Activated CD4-positive, CD25-positive, alpha-beta regulatory T cell treated with anti-CD3 and anti-CD28 coated beads, Interleukin-2, amount 50 U/mL, for 16 hours (primary cell): ENCODE results near the gene EME1.
"Not testable (repeated sequence)": the region's sequence is repeated elsewhere in the genome, so short reads cannot be mapped to it uniquely, and the experiment has no call there.

ENCODE experiments used
- DNase-seq: peaks from one replicate; pipeline ENCODE4 v3.0.0-alpha.2; 2020; ENCODE audit warnings: low read depth, low spot score

The EME1 gene

GRCh38 chr17:50372758-50373556 lies at the start of gene EME1, which contains the start of gene MRPL27:
Gene EME1 (plus strand): TSS chr17:50373229. CDS start chr17:50375209, 1,980 bp downstream.
Gene MRPL27 (minus strand): TSS chr17:50373184. CDS start chr17:50373170, 14 bp downstream.
- peak; percentile 75 for DNase-seq

GRCh38 chr17:50325906-50326305 lies 47.1 kb upstream of the EME1 start:
- DNase-seq = no peak

GRCh38 chr17:50326831-50327364 lies 46.1 kb upstream of the EME1 start:
- no peak for DNase-seq

- no peak for DNase-seq
These were observed 44.4 kb upstream of the EME1 start for GRCh38 chr17:50328363-50329325.

GRCh38 chr17:50329716-50330115 lies 43.3 kb upstream of the EME1 start:
- no peak for DNase-seq

GRCh38 chr17:50330151-50330775 lies 42.8 kb upstream of the EME1 start:
- no peak for DNase-seq

- no peak for DNase-seq
These were observed 41.8 kb upstream of the EME1 start for GRCh38 chr17:50331085-50331791.

GRCh38 chr17:50332196-50332595 lies 40.8 kb upstream of the EME1 start:
- DNase-seq = no peak

GRCh38 chr17:50333291-50334057 lies 39.6 kb upstream of the EME1 start:
- not testable (repeated sequence) for DNase-seq

GRCh38 chr17:50337956-50338355 lies 35.1 kb upstream of the EME1 start:
- no peak for DNase-seq

- DNase-seq = no peak
These were observed 34.4 kb upstream of the EME1 start for GRCh38 chr17:50338645-50339044.

GRCh38 chr17:50339381-50339780 lies 33.6 kb upstream of the EME1 start:
- DNase-seq = no peak

GRCh38 chr17:50344731-50345365 lies 28.2 kb upstream of the EME1 start:
- no peak for DNase-seq

GRCh38 chr17:50345432-50346312 lies 27.4 kb upstream of the EME1 start, which contains the start of gene XYLT2:
Gene XYLT2 (plus strand): TSS chr17:50346126. CDS start chr17:50346141, 15 bp downstream.
- peak; percentile 83 for DNase-seq

- DNase-seq = peak; percentile 17
These were observed 26.5 kb upstream of the EME1 start for GRCh38 chr17:50346313-50347116.

GRCh38 chr17:50347117-50347893 lies 25.7 kb upstream of the EME1 start:
- DNase-seq = no peak

GRCh38 chr17:50347894-50348291 lies 25.1 kb upstream of the EME1 start:
- DNase-seq = no peak
